GM18858 (cell line): ENCODE results near the gene DLG4.

Source experiments
- ATAC-seq: cut with Tn5 transposase; IDR thresholded peaks from one replicate; pipeline ENCODE4 v1.9.1; 2021; ENCODE audit not compliant: unreplicated experiment

DLG4 gene

GRCh38 chr17:7215652-7216180 is 3.9 kb downstream of the DLG4 start:
- no peak for ATAC-seq

DNA sequence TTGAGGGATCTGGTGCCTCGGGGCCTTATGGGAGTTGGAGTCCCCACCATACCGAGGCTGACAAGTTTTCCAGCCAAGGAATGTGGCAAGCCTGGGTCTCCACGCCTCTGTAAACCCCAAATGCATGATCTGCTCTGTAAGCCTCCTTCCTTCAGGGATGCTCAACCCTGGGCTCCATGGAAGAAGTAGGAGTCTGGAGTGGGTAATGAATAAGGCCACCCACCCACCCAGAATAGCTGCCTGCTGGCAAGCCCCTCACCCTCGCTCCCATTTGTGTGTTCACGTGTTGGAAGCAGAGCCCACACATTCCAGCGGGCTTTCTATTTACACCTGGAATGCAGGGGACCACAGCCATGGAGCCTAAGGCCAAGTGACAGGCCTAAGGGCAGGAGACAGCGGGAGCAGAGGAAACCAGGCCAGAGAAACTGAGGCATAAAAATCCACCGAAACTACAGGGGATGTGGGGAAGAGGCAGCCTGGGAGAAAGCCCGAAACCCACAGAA is 4.4 kb downstream of the DLG4 start:
- no peak for ATAC-seq

GRCh38 chr17:7214300-7215135 is 5.1 kb downstream of the DLG4 start:
- ATAC-seq, result peak; percentile 61

GRCh38 chr17:7213895-7214299 is 5.7 kb downstream of the DLG4 start:
- ATAC-seq, result no peak

DNA sequence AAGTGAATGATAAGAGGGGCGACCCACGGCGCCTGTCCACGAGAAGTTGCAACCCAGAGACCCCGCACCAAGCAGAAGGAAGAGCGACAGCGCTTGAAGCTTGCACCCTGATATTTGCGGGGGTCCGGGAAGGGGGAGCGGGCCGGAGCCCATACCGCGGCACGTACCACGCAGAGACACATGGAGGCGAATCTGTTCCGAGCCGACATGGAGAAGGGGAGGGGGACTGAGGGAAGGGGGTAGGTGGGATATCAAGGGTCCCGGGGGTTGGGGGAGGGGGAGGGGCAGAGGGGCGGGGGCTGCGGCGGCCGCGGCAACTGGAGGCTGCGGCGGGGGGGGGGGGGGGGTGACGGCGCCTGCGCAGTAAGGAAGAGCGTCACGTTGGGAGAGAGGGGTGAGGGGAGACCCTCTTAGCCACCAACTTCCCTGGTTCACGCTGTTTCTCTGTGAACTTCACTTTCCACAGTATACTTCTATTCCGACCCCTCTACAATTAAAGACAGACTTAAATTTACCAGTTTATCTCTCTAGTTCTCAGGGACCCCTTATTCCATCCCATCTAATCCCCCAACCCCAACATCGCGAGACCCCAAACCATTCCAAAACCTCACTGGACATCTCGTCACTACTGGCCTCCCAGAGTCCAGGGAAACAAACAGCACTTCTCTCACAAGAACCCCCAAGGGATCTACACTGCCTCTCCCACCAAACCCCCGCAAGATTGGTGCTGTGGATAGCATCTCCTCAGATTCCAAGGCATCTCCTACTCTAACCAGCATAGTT is 8.0 kb downstream of the DLG4 start:
- ATAC-seq, result no peak

GRCh38 chr17:7208754-7209460 is 10.7 kb downstream of the DLG4 start:
- no peak for ATAC-seq

GRCh38 chr17:7208027-7208571 is 11.5 kb downstream of the DLG4 start:
- no peak for ATAC-seq

- ATAC-seq, result no peak
These were observed 12.3 kb downstream of the DLG4 start for GRCh38 chr17:7207120-7208001.

DNA sequence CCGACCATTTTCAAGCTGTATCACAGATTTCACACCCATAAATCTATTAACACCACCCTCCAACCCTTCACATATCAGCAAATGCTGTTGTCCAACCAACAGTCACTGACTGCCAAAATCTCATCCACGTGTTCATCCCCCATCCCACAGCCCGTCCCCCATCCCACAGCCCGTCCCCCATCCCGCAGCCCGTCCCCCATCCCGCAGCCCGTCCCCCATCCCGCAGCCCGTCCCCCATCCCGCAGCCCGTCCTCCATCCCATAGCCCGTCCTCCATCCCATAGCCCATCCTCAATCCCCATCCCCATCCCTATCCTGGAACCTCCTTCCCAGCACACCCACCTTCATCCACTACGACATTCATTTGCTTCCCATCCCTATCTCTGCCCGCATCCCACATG is 14.1 kb downstream of the DLG4 start:
- ATAC-seq, result no peak

DNA sequence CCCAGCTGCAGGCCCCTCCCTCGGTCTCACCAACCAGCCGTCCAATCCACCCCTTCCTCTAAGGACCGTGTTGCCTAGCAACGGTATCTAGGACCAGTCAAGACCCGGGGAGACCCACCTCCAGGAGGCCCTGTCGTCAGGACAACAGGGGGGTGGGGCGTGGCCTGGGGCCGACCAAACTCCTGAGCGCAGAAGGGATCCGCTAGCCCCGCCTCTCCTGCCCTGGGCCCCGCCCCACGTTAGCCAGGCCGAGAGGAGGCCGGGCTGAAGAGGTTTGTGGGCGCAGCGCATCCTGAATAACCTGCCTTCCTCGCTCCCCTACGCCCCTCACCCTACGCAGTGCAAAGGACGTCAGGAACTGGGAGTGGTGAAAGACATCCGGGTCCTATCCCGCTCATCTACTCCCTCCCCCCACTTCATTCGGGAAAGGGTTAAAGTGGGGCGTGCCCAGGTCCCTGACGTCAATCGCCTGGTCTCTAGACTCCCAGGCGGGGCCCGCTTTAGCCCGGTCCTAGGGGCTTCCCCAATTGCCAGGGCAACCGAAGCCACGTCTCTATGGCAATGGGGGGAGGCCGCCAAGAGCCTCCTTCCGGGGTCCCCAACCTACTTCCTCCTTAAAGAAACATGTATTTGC is 14.7 kb downstream of the DLG4 start:
- peak; percentile 61 for ATAC-seq

DNA sequence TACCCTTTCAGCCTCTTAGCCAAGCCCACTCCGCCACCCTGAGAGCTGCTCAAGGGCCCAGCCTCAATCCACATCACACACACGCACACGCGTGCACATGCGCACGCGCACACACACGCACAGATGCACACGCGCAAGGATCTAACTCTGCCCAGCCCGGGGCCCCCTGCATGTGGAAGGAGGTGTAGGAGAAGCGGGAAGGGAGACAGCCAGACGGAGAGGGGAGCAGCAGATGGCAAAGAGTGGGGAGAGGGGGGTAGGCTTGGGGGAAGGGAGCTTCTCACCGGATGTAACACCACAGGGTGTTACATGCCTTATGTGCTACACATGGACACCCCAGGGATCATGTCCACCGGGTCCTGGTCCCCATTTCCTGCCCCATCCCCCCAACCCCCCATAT is 15.3 kb downstream of the DLG4 start:
- ATAC-seq, result no peak

- ATAC-seq, result no peak
These were observed 16.2 kb downstream of the DLG4 start for GRCh38 chr17:7203391-7203790.

DNA sequence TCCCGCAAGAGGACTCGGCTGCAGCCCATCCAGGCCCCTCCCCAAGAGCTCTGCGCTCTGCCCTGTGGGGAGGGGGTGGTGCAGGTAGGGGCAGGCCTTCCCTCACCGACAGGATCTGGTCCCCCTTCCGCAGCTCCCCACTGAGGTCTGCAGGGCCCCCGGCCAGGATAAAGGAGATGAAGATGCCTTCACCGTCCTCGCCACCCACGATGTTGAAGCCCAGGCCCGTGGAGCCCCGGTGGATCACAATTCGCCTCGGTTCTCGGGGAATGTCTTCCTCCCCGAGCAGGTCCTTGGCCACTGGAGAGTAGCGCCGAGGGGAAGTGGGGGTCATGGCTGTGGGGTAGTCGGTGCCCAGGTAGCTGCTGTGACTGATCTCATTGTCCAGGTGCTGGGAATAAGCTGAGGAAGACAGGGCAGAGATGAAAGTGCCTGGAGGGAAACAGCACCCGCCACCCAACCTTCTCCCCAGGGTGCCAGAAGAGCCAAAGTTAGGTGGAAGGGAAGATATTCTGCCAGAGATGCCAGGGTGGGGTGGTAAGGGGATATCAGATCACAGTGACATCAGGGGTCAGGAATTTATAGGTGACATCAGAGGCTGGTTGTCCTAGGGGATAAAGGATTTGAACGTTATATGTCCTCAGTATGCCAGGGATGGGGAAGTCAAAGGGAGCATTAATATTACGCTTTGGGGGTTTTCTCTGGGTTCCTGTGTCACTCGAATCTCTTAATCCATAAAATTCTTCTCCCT is 22.8 kb downstream of the DLG4 start:
- no peak for ATAC-seq

- no peak for ATAC-seq
These were observed 23.7 kb downstream of the DLG4 start for GRCh38 chr17:7195971-7196370.

GRCh38 chr17:7192271-7192937 is 27.2 kb downstream of the DLG4 start:
- ATAC-seq, result no peak

GRCh38 chr17:7191571-7192270 is 27.9 kb downstream of the DLG4 start:
- ATAC-seq, result no peak

GRCh38 chr17:7191069-7191468 is 28.6 kb downstream of the DLG4 start:
- ATAC-seq, result no peak
